ENCODE results near the gene RUSC2.
"Not testable (repeated sequence)": the region's sequence is repeated elsewhere in the genome, so short reads cannot be mapped to it uniquely, and the experiment has no call there.

Gene RUSC2, protein sequence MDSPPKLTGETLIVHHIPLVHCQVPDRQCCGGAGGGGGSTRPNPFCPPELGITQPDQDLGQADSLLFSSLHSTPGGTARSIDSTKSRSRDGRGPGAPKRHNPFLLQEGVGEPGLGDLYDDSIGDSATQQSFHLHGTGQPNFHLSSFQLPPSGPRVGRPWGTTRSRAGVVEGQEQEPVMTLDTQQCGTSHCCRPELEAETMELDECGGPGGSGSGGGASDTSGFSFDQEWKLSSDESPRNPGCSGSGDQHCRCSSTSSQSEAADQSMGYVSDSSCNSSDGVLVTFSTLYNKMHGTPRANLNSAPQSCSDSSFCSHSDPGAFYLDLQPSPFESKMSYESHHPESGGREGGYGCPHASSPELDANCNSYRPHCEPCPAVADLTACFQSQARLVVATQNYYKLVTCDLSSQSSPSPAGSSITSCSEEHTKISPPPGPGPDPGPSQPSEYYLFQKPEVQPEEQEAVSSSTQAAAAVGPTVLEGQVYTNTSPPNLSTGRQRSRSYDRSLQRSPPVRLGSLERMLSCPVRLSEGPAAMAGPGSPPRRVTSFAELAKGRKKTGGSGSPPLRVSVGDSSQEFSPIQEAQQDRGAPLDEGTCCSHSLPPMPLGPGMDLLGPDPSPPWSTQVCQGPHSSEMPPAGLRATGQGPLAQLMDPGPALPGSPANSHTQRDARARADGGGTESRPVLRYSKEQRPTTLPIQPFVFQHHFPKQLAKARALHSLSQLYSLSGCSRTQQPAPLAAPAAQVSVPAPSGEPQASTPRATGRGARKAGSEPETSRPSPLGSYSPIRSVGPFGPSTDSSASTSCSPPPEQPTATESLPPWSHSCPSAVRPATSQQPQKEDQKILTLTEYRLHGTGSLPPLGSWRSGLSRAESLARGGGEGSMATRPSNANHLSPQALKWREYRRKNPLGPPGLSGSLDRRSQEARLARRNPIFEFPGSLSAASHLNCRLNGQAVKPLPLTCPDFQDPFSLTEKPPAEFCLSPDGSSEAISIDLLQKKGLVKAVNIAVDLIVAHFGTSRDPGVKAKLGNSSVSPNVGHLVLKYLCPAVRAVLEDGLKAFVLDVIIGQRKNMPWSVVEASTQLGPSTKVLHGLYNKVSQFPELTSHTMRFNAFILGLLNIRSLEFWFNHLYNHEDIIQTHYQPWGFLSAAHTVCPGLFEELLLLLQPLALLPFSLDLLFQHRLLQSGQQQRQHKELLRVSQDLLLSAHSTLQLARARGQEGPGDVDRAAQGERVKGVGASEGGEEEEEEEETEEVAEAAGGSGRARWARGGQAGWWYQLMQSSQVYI (N-terminal part only)

DNA sequence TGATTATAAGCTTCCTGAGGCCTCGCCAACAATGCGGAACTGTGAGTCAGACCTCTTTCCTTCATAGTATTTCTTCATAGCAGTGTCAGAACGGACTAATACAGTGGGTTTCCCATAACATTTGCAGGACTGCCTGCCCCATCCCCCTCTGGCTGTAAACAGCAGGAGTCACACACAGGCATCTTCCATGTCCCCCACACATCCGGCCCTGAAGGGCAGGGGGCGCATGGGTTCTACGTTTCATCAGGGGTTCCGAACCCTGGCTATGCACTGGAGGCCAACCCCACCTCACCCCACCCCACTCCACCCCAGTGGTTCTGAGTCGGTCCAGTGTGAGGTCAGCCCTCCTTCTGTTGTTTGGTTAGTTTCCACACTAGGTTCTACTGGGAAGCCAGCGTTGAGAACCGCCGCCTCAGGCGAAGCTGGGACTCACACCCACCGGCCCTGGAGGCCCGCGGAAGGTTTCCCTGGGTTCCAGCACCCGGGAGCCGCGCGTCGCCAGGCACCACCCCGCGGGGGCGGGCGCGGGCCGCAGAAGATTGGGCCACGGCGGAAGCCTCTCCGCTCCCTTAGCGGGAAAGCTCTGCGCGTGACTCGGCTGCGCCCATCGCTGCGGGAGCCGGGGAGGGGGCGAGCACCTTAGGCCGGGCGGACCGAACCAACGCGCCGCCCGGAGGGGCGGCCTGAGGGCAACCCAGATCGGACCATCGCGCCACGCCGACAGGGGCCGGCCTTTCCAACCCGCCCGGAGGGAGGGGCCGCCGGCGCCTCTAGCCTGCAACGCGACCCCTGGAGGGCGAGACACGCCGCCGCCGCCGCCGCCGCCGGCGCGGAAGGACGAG lies at the start of gene RUSC2:
Gene RUSC2 (plus strand): TSS at position 799 of the 842 bp plus-strand sequence. CDS start 56,411 bp downstream, outside the sequence.
- peak in 1 of 2 donors; percentile 10 for DNase-seq (ENCODE audit: low read depth in 2 of 2)

DNA sequence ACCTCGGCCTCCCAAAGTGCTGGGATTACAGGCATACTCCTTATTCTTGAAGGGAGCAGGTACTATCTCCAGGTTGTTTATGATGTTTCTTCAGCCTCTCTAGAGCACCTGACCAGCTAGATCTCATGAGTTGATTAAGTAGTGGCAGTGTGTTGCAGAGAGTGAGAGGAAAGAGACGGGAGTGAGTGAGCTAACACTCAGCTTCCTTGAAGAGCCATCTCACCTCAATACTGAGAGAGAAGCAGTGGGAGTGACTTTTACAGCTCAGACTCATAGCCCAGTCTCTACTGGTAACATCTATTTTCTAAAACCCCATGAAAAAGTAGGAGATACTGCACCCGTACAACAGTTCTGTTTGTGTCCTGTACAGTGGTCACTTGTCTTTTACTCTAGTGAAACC lies 43.9 kb upstream of the RUSC2 start:
- no peak for DNase-seq (ENCODE audit: low read depth in 2 of 2)

DNA sequence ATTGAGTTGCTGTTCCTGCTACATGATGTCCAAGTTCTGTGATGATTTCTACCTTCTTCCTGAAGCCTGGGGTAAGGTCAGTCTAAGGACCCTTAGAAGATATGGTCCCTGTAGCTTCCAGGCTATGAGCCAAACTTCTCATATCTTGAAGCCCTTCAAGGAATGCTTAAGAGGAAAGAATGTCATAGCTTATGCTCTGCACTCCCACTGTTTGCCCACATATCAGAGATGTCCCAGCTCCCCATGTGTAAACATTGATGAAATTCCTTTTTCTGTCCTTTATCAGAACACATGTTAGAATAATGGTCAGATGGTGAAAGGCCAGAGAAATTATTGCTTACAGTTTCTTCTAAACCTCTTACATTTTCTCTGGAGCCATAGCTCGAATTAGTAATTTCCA lies 41.4 kb upstream of the RUSC2 start:
- DNase-seq (ENCODE audit: low read depth in 2 of 2) = no peak

DNA sequence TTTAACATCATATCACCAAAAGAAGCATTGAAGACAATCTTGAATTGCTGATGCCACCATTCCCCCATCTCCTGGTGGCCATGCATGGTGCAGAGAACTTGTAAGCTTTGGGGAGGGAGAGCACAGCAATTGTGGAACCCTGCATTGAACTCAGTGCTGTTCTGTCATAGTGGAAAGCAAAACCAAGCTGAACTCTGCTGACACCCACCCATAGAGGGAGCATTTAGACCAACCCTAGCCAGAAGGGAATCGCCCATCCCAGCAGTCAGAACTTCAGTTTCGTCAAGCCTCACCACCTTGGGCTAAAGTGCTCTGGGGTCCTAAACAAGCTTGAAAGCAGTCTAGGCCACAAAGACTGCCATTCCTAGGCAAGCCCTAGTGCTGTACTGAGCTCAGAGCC lies 37.4 kb upstream of the RUSC2 start:
- no peak for DNase-seq (ENCODE audit: low read depth in 2 of 2)

DNA sequence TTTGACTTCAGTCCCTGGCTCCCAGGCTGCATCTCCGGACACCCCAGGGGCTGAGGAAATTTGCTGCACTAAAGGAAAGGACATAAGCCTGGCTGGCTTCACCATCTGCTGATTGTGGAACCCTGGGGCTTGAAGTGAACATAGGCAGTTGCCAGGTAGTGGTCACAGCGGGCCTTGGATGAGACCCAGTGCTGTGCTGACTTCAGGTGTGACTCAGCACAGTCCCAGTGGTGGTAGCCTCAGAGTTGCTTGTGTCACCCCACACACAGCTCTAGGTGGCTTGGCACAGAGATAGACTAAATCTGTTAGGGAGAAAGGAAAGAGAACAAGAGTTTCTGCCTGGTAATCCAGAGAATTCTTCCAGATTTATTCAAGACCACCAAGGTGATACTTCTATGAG lies 36.1 kb upstream of the RUSC2 start:
- no peak for DNase-seq (ENCODE audit: low read depth in 2 of 2)

DNA sequence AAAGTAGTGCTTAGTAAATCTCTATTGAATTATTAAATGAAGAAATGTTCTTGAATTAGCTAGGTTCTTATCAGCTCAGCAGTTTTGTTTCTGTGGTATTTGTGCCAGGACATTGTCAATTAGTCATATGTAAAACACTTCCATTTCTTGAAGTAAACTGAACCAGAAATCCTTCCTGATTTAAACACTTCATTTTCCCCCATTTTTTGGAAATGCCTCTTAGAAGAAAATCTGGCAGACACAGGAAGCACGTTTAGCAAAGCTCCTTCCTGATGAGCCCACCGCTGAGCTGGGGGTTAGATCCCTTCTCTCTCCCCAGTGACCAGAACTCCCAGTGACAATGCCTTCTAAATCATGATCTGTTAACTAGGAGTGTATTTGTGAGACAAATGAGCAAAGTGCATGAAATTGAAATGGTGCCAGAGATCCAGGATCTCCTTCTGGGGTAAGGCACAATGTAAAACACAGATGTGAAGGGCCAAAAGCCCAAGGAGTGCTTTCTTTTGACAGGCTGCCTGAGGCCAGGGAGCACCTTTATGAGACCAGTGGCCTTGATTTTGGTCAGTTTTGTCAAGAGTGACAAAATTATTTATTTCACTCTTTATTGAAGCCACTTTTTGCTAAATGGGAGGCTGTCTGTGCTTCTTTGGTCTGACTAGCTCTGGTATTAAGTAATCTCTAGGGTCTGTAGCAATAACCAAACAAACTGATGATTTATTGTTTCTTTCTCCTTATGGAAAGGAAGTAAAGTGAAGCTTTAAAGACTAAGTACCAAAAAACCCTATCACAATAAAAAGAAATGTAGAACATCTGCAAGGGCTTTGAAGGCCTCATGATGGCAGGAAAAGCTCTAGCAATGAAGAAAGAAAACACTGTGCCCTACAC lies 25.5 kb upstream of the RUSC2 start:
- DNase-seq (ENCODE audit: low read depth in 2 of 2) = no peak

DNA sequence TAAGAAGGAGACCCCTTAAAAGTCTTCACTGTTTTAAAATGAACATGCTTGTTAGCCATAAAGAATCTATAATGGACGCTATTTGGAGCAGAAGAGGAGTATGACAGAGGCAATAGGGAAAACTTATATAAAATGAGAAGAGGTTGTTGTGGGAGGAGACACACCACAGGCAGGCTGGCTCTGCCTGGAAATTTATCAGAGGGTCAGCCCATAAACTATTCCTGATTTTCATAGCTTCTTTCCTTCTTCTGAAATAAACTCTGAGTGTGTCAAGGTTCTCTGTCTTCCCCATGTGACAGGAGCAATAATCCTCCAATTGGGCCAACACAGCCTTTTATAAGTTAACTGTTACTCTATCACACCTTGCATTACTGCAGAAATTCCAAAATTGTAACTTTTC lies 19.6 kb upstream of the RUSC2 start:
- no peak for DNase-seq (ENCODE audit: low read depth in 2 of 2)

DNA sequence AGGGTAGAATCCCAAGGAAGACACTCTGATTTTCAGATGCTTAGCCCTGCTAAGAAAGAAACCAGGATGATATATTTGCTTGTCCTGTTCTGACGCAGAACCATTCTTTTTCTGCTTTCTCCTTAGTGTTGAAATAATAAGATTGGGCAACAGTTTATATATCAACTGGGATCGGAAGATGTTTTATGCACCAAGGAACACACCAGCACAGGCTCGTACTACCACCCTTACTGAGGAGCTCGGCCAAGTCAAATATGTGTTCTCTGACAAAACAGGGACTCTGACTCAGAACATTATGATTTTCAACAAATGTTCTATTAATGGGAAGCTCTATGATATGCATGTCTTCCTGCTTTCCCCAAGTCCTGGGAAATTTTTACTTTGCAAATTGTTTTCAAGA lies 19.0 kb upstream of the RUSC2 start:
- DNase-seq (ENCODE audit: low read depth in 2 of 2) = no peak

DNA sequence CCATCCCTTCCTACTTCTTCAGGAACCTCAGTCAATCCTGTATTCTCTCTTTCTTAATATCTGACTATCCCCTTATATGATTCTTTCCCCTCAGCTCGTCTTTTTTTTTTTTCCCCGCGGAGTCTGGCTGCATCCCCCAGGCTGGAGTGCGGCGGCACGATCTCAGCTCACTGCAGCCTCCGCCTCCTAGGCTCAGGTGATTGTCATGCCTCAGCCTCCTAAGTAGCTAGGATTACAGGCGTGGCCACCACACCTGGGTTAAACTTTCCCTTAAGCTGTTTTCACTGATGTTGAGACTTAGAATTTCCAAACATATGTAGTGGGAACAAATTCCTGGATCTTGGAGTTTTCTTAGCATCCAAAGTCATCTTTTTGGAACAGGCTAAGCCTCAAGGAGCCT lies 13.3 kb upstream of the RUSC2 start:
- DNase-seq (ENCODE audit: low read depth in 2 of 2) = no peak

DNA sequence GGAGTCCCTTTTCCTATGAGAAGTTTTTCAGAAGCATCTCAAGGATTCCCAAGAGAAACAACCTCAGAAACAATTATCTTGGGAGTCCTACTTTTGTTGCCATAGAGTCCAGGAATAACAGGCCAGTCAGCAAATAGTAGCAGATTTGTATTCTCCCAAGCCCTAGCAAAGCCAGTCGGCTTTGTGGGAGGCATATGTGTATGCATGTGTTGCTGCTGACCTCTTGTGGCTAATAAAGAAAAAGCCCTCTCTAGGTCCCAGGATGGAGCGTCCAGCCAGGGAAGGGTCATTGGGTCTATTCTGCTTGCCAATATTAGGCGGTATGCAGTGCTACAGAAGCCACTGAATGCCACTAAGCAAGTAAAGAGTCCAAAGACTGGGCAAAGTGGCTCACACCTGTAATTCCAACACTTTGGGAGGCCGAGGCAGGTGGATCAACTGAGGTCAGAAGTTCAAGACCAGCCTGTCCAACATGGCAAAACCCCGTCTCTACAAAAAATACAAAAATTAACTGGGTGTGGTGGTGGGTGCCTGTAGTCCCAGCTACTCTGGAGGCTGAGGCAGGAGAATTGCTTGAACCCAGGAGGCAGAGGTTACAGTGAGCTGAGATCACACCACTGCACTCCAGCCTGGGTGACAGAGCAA lies 12.6 kb upstream of the RUSC2 start:
- not testable (repeated sequence) for DNase-seq (ENCODE audit: low read depth in 2 of 2)

DNA sequence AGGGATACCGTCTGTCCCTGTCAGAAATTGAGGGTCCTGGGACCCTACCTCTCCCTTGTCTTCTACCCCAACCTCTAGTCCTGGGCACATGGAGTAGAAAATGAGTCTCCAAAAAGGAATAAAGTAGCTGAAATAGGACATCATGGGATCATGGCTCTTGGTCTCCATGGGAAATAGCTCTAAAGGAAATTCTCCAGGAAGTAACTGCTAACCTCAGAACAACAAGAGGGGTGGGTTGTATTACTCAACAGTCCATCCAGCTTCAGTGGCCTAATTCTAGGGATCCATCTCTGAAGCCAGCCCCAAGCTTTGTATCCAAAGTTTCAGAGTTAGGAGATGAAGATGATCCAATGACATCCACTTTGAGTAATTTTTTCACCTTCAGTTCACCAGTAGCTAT lies 11.0 kb upstream of the RUSC2 start:
- DNase-seq (ENCODE audit: low read depth in 2 of 2) = no peak

DNA sequence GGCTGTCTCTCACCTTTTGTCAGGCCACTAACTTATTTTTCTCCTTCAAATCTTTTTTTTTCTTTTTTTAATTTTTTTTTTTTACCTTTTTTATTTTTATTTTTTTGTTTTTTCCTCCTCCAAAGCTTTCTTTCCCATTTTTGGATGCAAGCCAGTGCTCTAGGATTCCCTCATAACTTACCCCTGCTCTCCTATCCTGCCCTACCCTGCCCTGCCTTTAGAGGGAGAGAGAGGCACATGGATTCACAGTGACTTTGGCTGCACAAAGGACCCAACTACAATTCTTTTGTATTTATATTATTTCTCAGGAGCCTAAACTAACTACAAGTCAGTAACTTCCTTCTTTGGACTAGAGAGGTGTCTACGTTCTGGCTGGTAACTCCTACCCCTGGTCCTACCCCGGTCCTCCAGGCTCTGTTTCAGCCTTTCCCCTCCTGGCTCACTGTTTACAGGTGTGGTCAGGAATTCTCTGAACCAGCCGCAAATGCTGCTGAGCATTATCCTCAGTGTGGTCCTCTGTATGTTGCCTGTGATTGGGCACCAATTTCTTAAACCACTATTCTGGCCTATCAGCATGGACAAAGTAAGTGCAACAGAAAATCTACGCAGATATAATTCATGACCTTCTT lies 8.4 kb upstream of the RUSC2 start:
- no peak for DNase-seq (ENCODE audit: low read depth in 2 of 2)

DNA sequence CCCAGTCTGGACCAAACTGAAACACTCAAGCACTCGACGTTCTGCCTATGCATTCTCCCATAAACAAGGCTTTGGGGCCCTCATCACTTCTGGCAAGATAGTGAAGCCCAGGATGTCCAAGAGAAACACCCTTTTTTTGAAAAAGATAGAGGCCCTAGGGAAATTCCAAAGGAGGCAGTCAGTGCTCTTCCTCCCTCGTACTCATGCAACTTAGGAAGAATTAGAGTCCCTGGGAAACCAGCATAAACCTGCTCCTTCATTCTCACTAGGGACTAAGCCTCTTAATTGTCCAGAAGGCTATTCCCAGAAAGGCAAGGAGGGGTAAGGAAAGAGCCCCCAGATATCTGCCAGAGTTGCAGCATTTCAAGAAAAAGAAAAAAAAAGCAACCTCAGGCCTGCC lies 7.8 kb upstream of the RUSC2 start:
- no peak for DNase-seq (ENCODE audit: low read depth in 2 of 2)

DNA sequence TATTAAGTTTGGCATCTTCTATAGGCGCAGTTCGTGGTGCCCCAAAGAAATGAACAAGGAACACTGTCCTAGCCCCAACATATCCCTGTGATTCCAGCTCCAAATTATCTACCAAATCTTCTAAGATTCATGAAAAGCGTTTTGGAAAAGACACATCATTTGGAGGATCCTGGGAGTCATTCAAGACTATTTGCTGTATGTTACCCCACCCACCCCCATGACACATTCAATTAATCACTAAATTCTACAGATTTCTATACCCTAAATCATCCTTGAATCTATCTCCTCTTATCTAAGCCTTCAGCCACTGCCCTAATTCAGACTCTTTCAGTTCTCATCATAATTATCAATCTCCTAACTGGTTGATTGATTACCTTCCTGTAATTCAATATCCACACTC lies 5.5 kb upstream of the RUSC2 start:
- DNase-seq (ENCODE audit: low read depth in 2 of 2) = no peak

DNA sequence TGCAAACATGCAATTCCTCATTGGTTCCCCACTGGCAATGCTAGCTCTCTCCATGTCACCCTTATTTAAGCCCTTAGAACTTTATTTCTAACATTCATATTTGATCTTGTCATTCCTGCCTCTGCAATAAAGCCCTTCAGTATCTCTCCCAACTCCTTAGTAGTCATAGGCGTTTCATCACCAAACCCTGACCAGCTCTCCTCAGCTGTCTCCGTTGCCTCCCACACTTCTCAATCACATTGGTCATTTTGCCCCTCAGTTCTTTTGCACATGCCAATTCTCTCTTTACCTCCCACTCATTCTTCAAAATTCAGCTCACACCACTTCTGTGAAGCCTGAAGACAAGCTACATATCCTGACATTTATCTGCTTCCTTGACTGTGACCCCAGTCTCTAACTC lies 2.8 kb upstream of the RUSC2 start:
- DNase-seq (ENCODE audit: low read depth in 2 of 2) = no peak

DNA sequence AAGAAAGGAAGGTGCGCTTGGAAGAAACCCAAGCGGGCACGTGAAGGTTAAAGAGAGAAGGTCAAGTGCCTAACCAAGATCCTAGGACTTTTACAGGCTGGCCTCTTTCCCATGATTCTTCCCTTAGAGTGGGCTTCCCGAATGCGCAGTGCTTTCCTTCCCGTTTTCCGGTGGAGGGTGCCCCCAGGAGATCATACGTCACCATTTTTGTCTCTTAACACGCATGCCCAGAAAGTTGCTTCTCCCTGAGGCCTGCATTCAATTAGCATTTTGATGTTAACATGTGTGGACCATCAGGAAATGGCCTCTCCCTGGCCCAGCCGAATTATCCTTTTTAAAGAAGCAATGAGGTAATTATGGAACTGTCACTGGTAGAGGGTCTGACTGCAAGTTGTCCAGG lies 1.9 kb upstream of the RUSC2 start:
- no peak for DNase-seq (ENCODE audit: low read depth in 2 of 2)

DNA sequence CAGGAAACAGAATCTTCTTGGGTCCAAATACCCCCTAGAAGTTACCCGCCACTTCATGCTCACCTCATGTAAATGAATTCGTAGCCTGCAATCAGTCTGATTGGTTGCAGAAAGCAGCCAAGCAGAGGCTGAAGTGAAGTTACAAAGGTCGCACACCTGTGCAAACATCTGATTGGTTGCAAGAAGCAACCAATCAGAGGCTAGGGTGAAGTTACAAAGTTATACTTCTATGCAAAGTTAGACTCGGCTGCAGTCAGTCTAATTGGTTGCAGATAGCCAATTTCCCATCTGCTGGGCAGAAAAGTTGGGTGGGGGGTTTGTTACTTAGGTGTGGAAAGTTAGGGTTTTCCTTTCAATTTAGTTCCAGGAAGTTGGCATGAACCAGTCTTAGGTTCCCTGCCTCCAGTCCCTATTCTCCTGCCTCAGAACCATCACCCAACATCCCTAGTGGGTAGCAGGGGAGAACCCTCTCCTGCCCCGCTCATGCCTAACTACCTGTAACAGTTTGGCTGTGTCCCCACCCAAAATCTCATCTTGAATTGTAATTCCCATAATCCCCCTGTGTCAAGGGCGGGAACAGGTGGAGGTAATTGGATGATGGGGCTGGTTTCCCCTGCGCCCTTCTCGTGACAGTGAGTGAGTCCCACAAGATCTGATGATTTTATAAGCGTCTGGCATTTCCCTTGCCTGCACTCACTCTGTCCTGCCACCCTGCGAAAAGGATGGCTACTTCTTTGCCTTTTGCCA lies 1.2 kb upstream of the RUSC2 start:
- no peak for DNase-seq (ENCODE audit: low read depth in 2 of 2)

DNA sequence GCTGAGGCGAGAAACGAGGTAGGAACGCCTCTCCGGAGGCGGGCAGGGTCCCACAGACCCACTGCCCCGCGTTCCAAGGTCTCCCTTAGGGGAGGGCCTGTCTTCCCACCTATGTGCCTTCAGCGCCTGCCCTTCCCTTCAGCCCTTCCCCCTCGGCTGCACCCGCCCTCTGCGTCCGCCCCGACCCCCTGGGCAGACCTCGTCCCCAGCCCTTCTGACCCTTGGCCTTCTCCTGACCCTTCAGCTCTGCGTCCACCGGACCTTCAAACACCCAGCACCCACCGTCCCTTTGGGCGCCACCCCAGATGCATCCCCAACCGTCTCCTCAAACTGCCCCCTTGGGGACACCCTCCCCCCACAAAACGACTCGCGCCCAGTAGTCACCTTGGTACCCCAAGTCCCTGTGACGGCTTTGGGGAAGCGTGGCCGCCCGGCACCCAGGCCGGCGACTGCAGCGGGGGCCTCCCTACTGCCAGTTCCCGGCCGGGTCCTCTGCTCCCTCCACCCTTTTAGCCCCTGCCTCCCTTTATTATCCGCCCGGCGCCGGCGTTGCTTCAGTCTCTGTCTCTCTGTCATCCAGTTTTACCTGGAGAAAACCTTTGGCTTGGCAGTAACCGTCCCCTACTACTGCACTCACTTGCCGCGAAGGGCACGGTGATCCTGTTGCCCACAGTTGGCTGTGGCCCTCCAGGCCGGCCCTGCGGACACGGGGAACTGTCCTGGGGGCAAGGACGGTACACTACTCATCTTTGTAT lies 421 bp downstream of the RUSC2 start:
- no peak for DNase-seq (ENCODE audit: low read depth in 2 of 2)
